Stomach (tissue), 9 donors: ENCODE results near the gene SNPH. TPM values are rescaled to one million over a fixed set of nuclear protein-coding genes. Genes with fewer than 3 reads are reported as not detected.

Experiments used
- DNase-seq, 2 donors: peaks; one replicate each; pipeline versions ENCODE4 v3.0.0 to v3.0.0-alpha.2; 2013 to 2019
- H3K27ac ChIP-seq, 5 donors: fragments of 200-600 bp in 4 of 5; sonication (generic) in 4 of 5; one replicate each; pipeline ENCODE4 v1.5.1; 2013 to 2019; ENCODE audit warnings: mild to moderate bottlenecking in 1 of 5, moderate library complexity in 1 of 5
- H3K27me3 ChIP-seq, 3 donors: fragments of 200-600 bp; sonication (generic); one replicate each; pipeline ENCODE4 v1.5.1; 2017 to 2019; ENCODE audit warnings: mixed run types in 1 of 3
- H3K36me3 ChIP-seq, 4 donors: fragments of 200-600 bp; sonication (generic); 1 replicate in 3 of 4; 2 replicates in 1 of 4; pipeline ENCODE4 v1.5.1; 2016 to 2019
- H3K4me1 ChIP-seq, 4 donors: fragments of 200-600 bp; sonication (generic); one replicate each; pipeline ENCODE4 v1.5.1; 2016 to 2019
- H3K4me3 ChIP-seq, 4 donors: fragments of 200-600 bp; sonication (generic) in 3 of 4; one replicate each; pipeline ENCODE4 v1.5.1; 2016 to 2019; ENCODE audit warnings: mild to moderate bottlenecking in 1 of 4
- H3K9me3 ChIP-seq, 4 donors: fragments of 200-600 bp; sonication (generic); one replicate each; pipeline ENCODE4 v1.5.1; 2016 to 2019
- CTCF ChIP-seq, 7 experiments: fragments of 450-650 bp in 4 of 7; fragments of 200-600 bp in 3 of 7; sonication (generic) in 3 of 7; IDR thresholded peaks; one replicate each; pipeline ENCODE4 v1.5.1; 2016 to 2019; ENCODE audit warnings: antibody characterized with exemption in 7 of 7, control low read depth in 2 of 7, mild to moderate bottlenecking in 1 of 7
- EP300 ChIP-seq: sonication (generic); formaldehyde crosslinking; IDR thresholded peaks from one replicate; pipeline ENCODE4 v1.6.1; 2017; ENCODE audit warnings: antibody characterized with exemption
- POLR2A ChIP-seq, 4 donors: fragments of 450-650 bp; IDR thresholded peaks; one replicate each; pipeline ENCODE4 v1.6.1; 2016; ENCODE audit warnings: antibody characterized with exemption in 4 of 4, control low read depth in 2 of 4, mild to moderate bottlenecking in 1 of 4, moderate library complexity in 1 of 4
- POLR2AphosphoS5 ChIP-seq, 3 donors: sonication (generic); formaldehyde crosslinking; IDR thresholded peaks; one replicate each; pipeline ENCODE4 v1.6.1; 2016; ENCODE audit warnings: antibody characterized with exemption in 3 of 3
- WGBS, 5 donors: extraction: QIAGEN DNeasy Blood & Tissue Kit in 3 of 5; methylation state at CpG; one replicate each; pipeline versions ENCODE4 v1.1.5 to v1.1.7; 2013 to 2018; 5-methylcytosine and 5-hydroxymethylcytosine counted together
- intact Hi-C: fragments of 100-400 bp; cut with DNase I; formaldehyde crosslinking; loops from one replicate; pipeline ENCODE4 v1.15.1; 2023; ENCODE audit warnings: low total_unique reads
- polyA plus RNA-seq, 3 donors: library from polyadenylated mRNA; stranded (reverse); fragments of 200-250 nt; gene quantifications; one replicate each; pipeline ENCODE4 v1.2.3, GENCODE V29; 2013
- total RNA-seq, 5 donors: library from RNA; depleted of rRNA; stranded (reverse); fragments of >200 nt; gene quantifications; one replicate each; pipeline versions ENCODE4 v1.1.0 to v1.2.3, GENCODE V29; 2014 to 2016
- donor health status: healthy with polysubstance abuse.
- donor health status: Bipolar disorder and iron deficiency.
- donor health status: healthy.

SNPH gene
- total and polyA plus RNA-seq, 8 donors = 1.8 to 15.6 (median 3.9) TPM

- Histone ChIP-seq H3K27ac (no peak overlapping the region), H3K36me3 (peaks cover 0 to 13% (median 9%) of the 10 kb centered on the region in 4 donors), H3K27me3 (no peaks in the 10 kb centered on the region), H3K9me3 (no peaks in the 10 kb centered on the region), H3K4me3 (no peak overlapping the region), H3K4me1 (peaks cover 21 to 38% (median 30%) of the 10 kb centered on the region in 4 donors)
- no peak for DNase-seq
- TF ChIP-seq EP300 (no peak), POLR2AphosphoS5 (IDR thresholded peaks at IDR 0.05) (no peak), CTCF (IDR thresholded peaks at IDR 0.05) (no peak), POLR2A (IDR thresholded peaks at IDR 0.05) (no peak)
- WGBS, 5 donors = 64 to 96% (median 79%) methylated on average over 2 to 3 of the region's 3 CpGs
- intact Hi-C loops = no loop called here
Measured at GRCh38 chr20:1334761-1335160, 68.7 kb downstream of the SNPH start.

- Histone ChIP-seq H3K27me3 (no peaks in the 10 kb centered on the region), H3K4me3 (no peak overlapping the region), H3K9me3 (no peaks in the 10 kb centered on the region), H3K36me3 (peaks cover 0 to 13% (median 9%) of the 10 kb centered on the region in 4 donors), H3K4me1 (peaks cover 15 to 27% (median 18%) of the 10 kb centered on the region in 4 donors), H3K27ac (peak overlapping the region; percentile 0 to 71 (median 59))
- no peak for DNase-seq
- TF ChIP-seq CTCF (IDR thresholded peaks at IDR 0.05) = no peak
- TF ChIP-seq EP300 = no peak
- no peak for TF ChIP-seq POLR2AphosphoS5 (IDR thresholded peaks at IDR 0.05)
- TF ChIP-seq POLR2A (IDR thresholded peaks at IDR 0.05) = no peak
- intact Hi-C loops = no loop called here
- 42 to 64% (median 50%) methylated on average over 6 of the region's 6 CpGs for WGBS, 5 donors
Measured at GRCh38 chr20:1335961-1336698, 70.0 kb downstream of the SNPH start.

GRCh38 chr20:1336699-1337367 is 70.7 kb downstream of the SNPH start:
- DNase-seq = peak; percentile 65 to 82
- no peak for TF ChIP-seq EP300
- no peak for TF ChIP-seq POLR2A (IDR thresholded peaks at IDR 0.05)
- TF ChIP-seq POLR2AphosphoS5 (IDR thresholded peaks at IDR 0.05) = peak; percentile 23 to 69 (median 51)
- no peak for TF ChIP-seq CTCF (IDR thresholded peaks at IDR 0.05)
- Histone ChIP-seq H3K9me3 (no peaks in the 10 kb centered on the region), H3K4me1 (peaks cover 15 to 25% (median 18%) of the 10 kb centered on the region in 4 donors), H3K27ac (peak overlapping the region; percentile 0 to 71 (median 59)), H3K27me3 (no peaks in the 10 kb centered on the region), H3K4me3 (no peak overlapping the region), H3K36me3 (peaks cover 0 to 10% (median 8%) of the 10 kb centered on the region in 4 donors)
- WGBS, 5 donors = 17 to 30% (median 23%) methylated on average over 14 of the region's 14 CpGs
- intact Hi-C loops = no loop called here

GRCh38 chr20:1337441-1337840 is 71.3 kb downstream of the SNPH start:
- H3K27me3 ChIP-seq = no peaks in the 10 kb centered on the region
- WGBS, 5 donors = 24 to 39% (median 26%) methylated on average over 5 of the region's 5 CpGs
- no peaks in the 10 kb centered on the region for H3K9me3 ChIP-seq
- H3K4me1 ChIP-seq = peaks cover 15 to 25% (median 18%) of the 10 kb centered on the region in 4 donors
- no peak overlapping the region for H3K4me3 ChIP-seq
- peaks cover 0 to 9% (median 7%) of the 10 kb centered on the region in 4 donors for H3K36me3 ChIP-seq
- no peak for DNase-seq
- no peak for TF ChIP-seq EP300
- no peak for TF ChIP-seq CTCF (IDR thresholded peaks at IDR 0.05)
- no peak for TF ChIP-seq POLR2AphosphoS5 (IDR thresholded peaks at IDR 0.05)
- TF ChIP-seq POLR2A (IDR thresholded peaks at IDR 0.05) = no peak
- intact Hi-C loops = no loop called here
- peak overlapping the region in 3 of 5 donors; percentile 59 to 71 (median 59) for H3K27ac ChIP-seq
